Thoracic aorta (tissue), 2 donors: Measurements from ENCODE around the gene SMS. TPM values are rescaled to one million over a fixed set of nuclear protein-coding genes. Genes with fewer than 3 reads are reported as not detected.

Experiments used
- ATAC-seq: fragments of 150-250 bp; one replicate; pipeline ENCODE4 v1.8.0; 2017; ENCODE audit warnings: low read depth; ENCODE audit not compliant: insufficient number of reproducible peaks, low FRiP score
- DNase-seq: peaks from one replicate; pipeline ENCODE4 v3.0.0-alpha.2; 2020; ENCODE audit warnings: low spot score
- H3K27ac ChIP-seq, 2 donors: fragments of 200-600 bp; sonication (generic); 1 replicate in 1 of 2; 2 replicates in 1 of 2; pipeline ENCODE4 v1.5.1; 2016; ENCODE audit warnings: mild to moderate bottlenecking in 2 of 2, moderate library complexity in 2 of 2
- H3K27me3 ChIP-seq: fragments of 200-600 bp; sonication (generic); replicated peaks from 2 replicates; pipeline ENCODE4 v1.6.0; 2016; ENCODE audit warnings: mild to moderate bottlenecking; ENCODE audit not compliant: insufficient read depth
- H3K36me3 ChIP-seq: fragments of 200-600 bp; sonication (generic); one replicate; pipeline ENCODE4 v1.5.1; 2016
- H3K4me1 ChIP-seq, 2 donors: fragments of 200-600 bp; sonication (generic); 1 replicate in 1 of 2; 2 replicates in 1 of 2; pipeline versions ENCODE4 v1.5.1 to v1.6.0; 2016; ENCODE audit warnings: low read depth in 2 of 2, mild to moderate bottlenecking in 1 of 2; ENCODE audit not compliant: control insufficient read depth in 1 of 2
- H3K4me3 ChIP-seq: fragments of 200-600 bp; sonication (generic); 2 replicates; pipeline ENCODE4 v1.5.1; 2016; ENCODE audit warnings: mild to moderate bottlenecking
- H3K9me3 ChIP-seq: fragments of 200-600 bp; sonication (generic); 2 replicates; pipeline ENCODE4 v1.5.1; 2016
- total RNA-seq, 2 donors: library from RNA; depleted of rRNA; stranded (reverse); fragments of >200 nt; gene quantifications; one replicate each; pipeline versions ENCODE4 v1.1.0 to v1.2.3, GENCODE V29; 2016
- TF ChIP-seq, protein P1 (sequence below): fragments of 200-600 bp; sonication (generic); IDR thresholded peaks from one replicate; pipeline ENCODE4 v1.5.1; 2019; ENCODE audit warnings: antibody characterized with exemption

SMS gene
- total RNA-seq, 2 donors from 2014 or later, result 37.8 to 61.6 TPM

DNA sequence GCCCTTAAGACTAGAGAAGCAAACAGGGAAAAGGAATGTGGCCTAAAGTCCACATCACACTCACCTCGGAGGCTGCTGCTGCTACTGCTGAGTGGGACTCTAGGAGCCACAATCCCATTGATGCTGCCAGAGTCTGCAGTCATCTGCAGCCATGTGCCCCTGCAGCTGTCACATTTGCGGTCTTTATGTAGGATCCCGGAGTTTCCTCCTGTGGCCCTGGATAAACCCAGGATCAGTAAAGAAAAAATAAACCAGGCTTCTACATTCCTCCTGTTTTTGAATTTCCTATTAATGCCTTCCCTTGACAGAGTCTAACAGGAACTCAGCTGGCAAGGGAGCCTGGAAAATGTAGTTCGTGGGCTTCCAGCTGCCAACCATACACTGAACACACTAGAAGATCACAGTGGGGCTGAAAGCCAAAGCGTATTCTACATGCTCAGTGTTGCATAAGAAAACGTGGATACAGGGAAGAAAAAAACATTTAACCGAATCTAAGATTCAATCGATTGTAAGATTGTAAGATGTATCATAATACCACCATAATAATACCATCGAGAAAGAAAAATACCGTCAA, 81.3 kb downstream of the SMS start:
- Histone ChIP-seq H3K27ac (no peak overlapping the region), H3K27me3 (no peaks in the 10 kb centered on the region), H3K9me3 (no peaks in the 10 kb centered on the region), H3K4me3 (no peak overlapping the region), H3K4me1 (no peaks in the 10 kb centered on the region), H3K36me3 (no peaks in the 10 kb centered on the region)
- DNase-seq (no peak), ATAC-seq (no peak)
- TF ChIP-seq, protein P1, sequence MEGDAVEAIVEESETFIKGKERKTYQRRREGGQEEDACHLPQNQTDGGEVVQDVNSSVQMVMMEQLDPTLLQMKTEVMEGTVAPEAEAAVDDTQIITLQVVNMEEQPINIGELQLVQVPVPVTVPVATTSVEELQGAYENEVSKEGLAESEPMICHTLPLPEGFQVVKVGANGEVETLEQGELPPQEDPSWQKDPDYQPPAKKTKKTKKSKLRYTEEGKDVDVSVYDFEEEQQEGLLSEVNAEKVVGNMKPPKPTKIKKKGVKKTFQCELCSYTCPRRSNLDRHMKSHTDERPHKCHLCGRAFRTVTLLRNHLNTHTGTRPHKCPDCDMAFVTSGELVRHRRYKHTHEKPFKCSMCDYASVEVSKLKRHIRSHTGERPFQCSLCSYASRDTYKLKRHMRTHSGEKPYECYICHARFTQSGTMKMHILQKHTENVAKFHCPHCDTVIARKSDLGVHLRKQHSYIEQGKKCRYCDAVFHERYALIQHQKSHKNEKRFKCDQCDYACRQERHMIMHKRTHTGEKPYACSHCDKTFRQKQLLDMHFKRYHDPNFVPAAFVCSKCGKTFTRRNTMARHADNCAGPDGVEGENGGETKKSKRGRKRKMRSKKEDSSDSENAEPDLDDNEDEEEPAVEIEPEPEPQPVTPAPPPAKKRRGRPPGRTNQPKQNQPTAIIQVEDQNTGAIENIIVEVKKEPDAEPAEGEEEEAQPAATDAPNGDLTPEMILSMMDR, result no peak

GRCh38 chrX:22024577-22024976, 84.1 kb downstream of the SMS start:
- Histone ChIP-seq H3K4me1 (no peaks in the 10 kb centered on the region), H3K4me3 (no peak overlapping the region), H3K27ac (no peak overlapping the region), H3K36me3 (no peaks in the 10 kb centered on the region), H3K27me3 (no peaks in the 10 kb centered on the region), H3K9me3 (no peaks in the 10 kb centered on the region)
- DNase-seq (no peak), ATAC-seq (no peak)
- TF ChIP-seq, protein P1, result no peak

GRCh38 chrX:22025751-22026150, 85.2 kb downstream of the SMS start:
- TF ChIP-seq, protein P1, result no peak
- H3K4me3 ChIP-seq, result no peak overlapping the region
- no peaks in the 10 kb centered on the region for H3K27me3 ChIP-seq
- no peak for DNase-seq
- no peak overlapping the region for H3K27ac ChIP-seq
- no peaks in the 10 kb centered on the region for H3K9me3 ChIP-seq
- ATAC-seq, result no peak
- H3K36me3 ChIP-seq, result no peaks in the 10 kb centered on the region
- H3K4me1 ChIP-seq, result no peaks in the 10 kb centered on the region

GRCh38 chrX:22026731-22027130, 86.2 kb downstream of the SMS start:
- Histone ChIP-seq H3K36me3 (no peaks in the 10 kb centered on the region), H3K27ac (no peak overlapping the region), H3K4me1 (no peaks in the 10 kb centered on the region), H3K9me3 (no peaks in the 10 kb centered on the region), H3K4me3 (no peak overlapping the region), H3K27me3 (no peaks in the 10 kb centered on the region)
- DNase-seq, result no peak
- TF ChIP-seq, protein P1, result no peak
- no peak for ATAC-seq

- ATAC-seq, result no peak
- no peaks in the 10 kb centered on the region for H3K4me1 ChIP-seq
- H3K9me3 ChIP-seq, result no peaks in the 10 kb centered on the region
- H3K27me3 ChIP-seq, result no peaks in the 10 kb centered on the region
- no peaks in the 10 kb centered on the region for H3K36me3 ChIP-seq
- H3K27ac ChIP-seq, result no peak within 1 kb of the TSS
- TF ChIP-seq, protein P1, result no peak
- no peak within 1 kb of the TSS for H3K4me3 ChIP-seq
- DNase-seq, result no peak
Observed at GRCh38 chrX:22032084-22032483, 91.6 kb downstream of the SMS start, which contains the start of gene PHEX. Gene PHEX, plus strand, starts transcription at chrX:22032325. Its CDS starts 681 bp downstream, at chrX:22033006.
